Measurements from ENCODE around the gene ZNF541.

ZNF541 gene

GRCh38 chr19:47573071-47574026, at the start of gene ZNF541:
ZNF541 (minus strand) TSS chr19:47573148; CDS start chr19:47555856, 17,292 bp downstream.
- DNase-seq (ENCODE audit: low read depth in 2 of 2): peak; percentile 77 to 79

GRCh38 chr19:47619763-47620162, 46.8 kb upstream of the ZNF541 start:
- no peak for DNase-seq (ENCODE audit: low read depth in 2 of 2)

- DNase-seq (ENCODE audit: low read depth in 2 of 2): no peak
These were observed 45.8 kb upstream of the ZNF541 start for GRCh38 chr19:47618771-47619170.

GRCh38 chr19:47615714-47616113, 42.8 kb upstream of the ZNF541 start:
- DNase-seq (ENCODE audit: low read depth in 2 of 2): no peak

GRCh38 chr19:47615230-47615629, 42.3 kb upstream of the ZNF541 start:
- no peak for DNase-seq (ENCODE audit: low read depth in 2 of 2)

GRCh38 chr19:47614559-47614958, 41.6 kb upstream of the ZNF541 start:
- no peak for DNase-seq (ENCODE audit: low read depth in 2 of 2)

GRCh38 chr19:47614021-47614295, 41.0 kb upstream of the ZNF541 start:
- no peak for DNase-seq (ENCODE audit: low read depth in 2 of 2)

GRCh38 chr19:47613165-47614020, 40.4 kb upstream of the ZNF541 start:
- DNase-seq (ENCODE audit: low read depth in 2 of 2): no peak

- DNase-seq (ENCODE audit: low read depth in 2 of 2): no peak
These were observed 38.0 kb upstream of the ZNF541 start for GRCh38 chr19:47610902-47611301.

GRCh38 chr19:47609906-47610894, 37.3 kb upstream of the ZNF541 start:
- DNase-seq (ENCODE audit: low read depth in 2 of 2): no peak

- DNase-seq (ENCODE audit: low read depth in 2 of 2): peak; percentile 58 to 61
These were observed 36.3 kb upstream of the ZNF541 start, which contains the start of gene BICRA for GRCh38 chr19:47608969-47609905. BICRA (plus strand) TSS chr19:47609134; CDS start chr19:47673575, 64,441 bp downstream.

GRCh38 chr19:47608074-47608918, 35.3 kb upstream of the ZNF541 start:
- DNase-seq (ENCODE audit: low read depth in 2 of 2): peak; percentile 86 to 88

- DNase-seq (ENCODE audit: low read depth in 2 of 2): no peak
These were observed 34.7 kb upstream of the ZNF541 start for GRCh38 chr19:47607564-47608073.

- DNase-seq (ENCODE audit: low read depth in 2 of 2): no peak
These were observed 31.0 kb upstream of the ZNF541 start for GRCh38 chr19:47603706-47604565.

- no peak for DNase-seq (ENCODE audit: low read depth in 2 of 2)
These were observed 28.4 kb upstream of the ZNF541 start for GRCh38 chr19:47601180-47601904.

GRCh38 chr19:47600246-47601179, 27.6 kb upstream of the ZNF541 start:
- peak; percentile 99 for DNase-seq (ENCODE audit: low read depth in 2 of 2)

All from activated CD8-positive, alpha-beta memory T cell treated with anti-CD3 and anti-CD28 coated beads for 4 hours (primary cell).